GM12875 (cell line): ENCODE results near the gene B3GLCT.

Experiments
- H3K4me3 ChIP-seq: one replicate; pipeline ENCODE4 v1.5.1; 2011; ENCODE audit warnings: low read depth, low read length, control low read depth
- CTCF ChIP-seq: IDR thresholded peaks from 2 replicates; pipeline ENCODE4 v1.5.1; 2011; ENCODE audit warnings: low read depth, mild to moderate bottlenecking, control low read depth, inconsistent platforms, low read length, moderate library complexity, borderline replicate concordance; ENCODE audit not compliant: insufficient read depth

Gene B3GLCT

GRCh38 chr13:31310356-31310755 lies 110.6 kb downstream of the B3GLCT start:
- TF ChIP-seq CTCF = no peak
- no peak overlapping the region for H3K4me3 ChIP-seq

GRCh38 chr13:31310786-31311185 lies 111.0 kb downstream of the B3GLCT start:
- H3K4me3 ChIP-seq = no peak overlapping the region

GRCh38 chr13:31311921-31312320 lies 112.1 kb downstream of the B3GLCT start:
- no peak overlapping the region for H3K4me3 ChIP-seq
- TF ChIP-seq CTCF = no peak

More at GRCh38 chr13:31310786-31311185, 111.0 kb downstream of the B3GLCT start:
- TF ChIP-seq CTCF = no peak

GRCh38 chr13:31314961-31315360 lies 115.2 kb downstream of the B3GLCT start:
- TF ChIP-seq CTCF = no peak
- no peak overlapping the region for H3K4me3 ChIP-seq

GRCh38 chr13:31320946-31321345 lies 121.2 kb downstream of the B3GLCT start:
- TF ChIP-seq CTCF = no peak
- no peak overlapping the region for H3K4me3 ChIP-seq

GRCh38 chr13:31321457-31321856 lies 121.7 kb downstream of the B3GLCT start:
- no peak for TF ChIP-seq CTCF
- no peak overlapping the region for H3K4me3 ChIP-seq

GRCh38 chr13:31322026-31322425 lies 122.3 kb downstream of the B3GLCT start:
- no peak overlapping the region for H3K4me3 ChIP-seq
- no peak for TF ChIP-seq CTCF
